Measurements from ENCODE around the gene MTMR12. TPM values are rescaled to one million over a fixed set of nuclear protein-coding genes. Genes with fewer than 3 reads are reported as not detected.

The MTMR12 gene
- total and polyA plus RNA-seq, 10 of the 15 experiments (the other 5 are each of a cell fraction or from before 2014, with no cell fraction given), result 5.0 to 22.9 (median 16.3) TPM

DNA sequence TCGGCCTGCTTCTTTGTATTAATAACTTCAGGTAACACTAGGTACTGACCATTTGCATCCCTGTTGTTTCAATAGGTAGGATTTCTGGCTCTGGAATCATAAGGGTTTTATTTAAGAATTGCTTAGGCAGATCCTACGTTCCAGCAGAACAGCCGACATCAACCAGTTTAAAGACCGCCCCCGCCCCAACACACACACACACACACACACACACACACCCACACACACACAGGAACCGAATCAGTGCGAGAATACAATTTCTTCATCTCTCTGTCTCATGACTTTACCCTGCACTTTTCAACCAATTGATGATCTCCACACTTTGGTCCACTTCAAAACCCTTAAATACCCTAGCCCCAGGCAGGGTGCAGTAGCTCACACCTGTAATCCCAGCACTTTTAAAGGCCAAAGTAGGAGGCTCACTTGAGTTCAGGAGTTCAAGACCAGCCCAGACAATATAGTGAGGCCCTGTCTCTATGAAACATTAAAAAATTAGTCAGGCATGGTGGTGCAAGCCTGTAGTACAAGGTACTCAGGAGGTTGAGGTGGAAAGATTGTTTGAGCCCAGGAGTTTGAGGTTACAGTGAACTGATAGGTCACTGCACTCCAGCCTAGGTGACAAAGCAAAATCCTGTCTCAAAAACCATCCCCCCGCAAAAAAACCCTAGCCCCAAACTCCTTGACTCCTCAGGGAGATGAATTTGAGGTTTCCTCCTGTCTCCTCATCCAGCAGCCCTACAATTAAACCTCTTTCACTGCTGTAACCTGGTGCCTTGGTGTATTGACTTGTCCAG lies 2.7 kb upstream of the MTMR12 start:
- no peak overlapping the region for H3K27ac ChIP-seq (ENCODE audit: control insufficient read depth, insufficient read depth)
- H3K4me1 ChIP-seq (ENCODE audit: control insufficient read depth, insufficient read depth, low read length), result peaks cover 10% of the 10 kb centered on the region
- no peak overlapping the region for H2AFZ ChIP-seq (ENCODE audit: control insufficient read depth, low read depth, low read length)
- no peak for ATAC-seq
- no peak overlapping the region for H3K4me3 ChIP-seq
- ChIA-PET RAD21 (ENCODE audit: unreplicated experiment) (no interaction called here), CTCF (interaction anchor here (0.8 to 1.4 kb wide), 2 partner anchors 83 kb away, joined by 3 read pairs; no protein-coding TSS in a partner anchor), POLR2A (interaction anchor here (1.3 kb wide), 1 partner anchor 9 kb away, joined by 3 read pairs; no protein-coding TSS in a partner anchor), SMC1A (ENCODE audit: uncharacterized antibody, unreplicated experiment) (interaction anchor here (1.0 kb wide), 1 partner anchor 12 kb away, joined by 3 read pairs; no protein-coding TSS in a partner anchor)
- no TSS peak for BruUV-seq (replicated peaks)
- H3K9ac ChIP-seq (ENCODE audit: control insufficient read depth, insufficient read depth, low read length), result no peak overlapping the region
- in situ Hi-C loops (cut with MboI) (no loop called here), intact Hi-C loops (cut with micrococcal nuclease; ENCODE audit: unreplicated experiment) (no loop called here)
- H3K9me3 ChIP-seq (replicated peaks; ENCODE audit: control insufficient read depth, insufficient read depth, low read length), result no peaks in the 10 kb centered on the region
- no peak overlapping the region for H3K4me2 ChIP-seq (ENCODE audit: control insufficient read depth, insufficient read depth)
- WGBS (ENCODE audit: insufficient coverage, insufficient replicate concordance, low lambda C conversion rate, missing lambda C conversion rate), result 95% methylated on average over 8 of the region's 8 CpGs
- FAIRE-seq, result no peak
- H3K36me3 ChIP-seq (ENCODE audit: control insufficient read depth in 2 of 2, insufficient read depth in 2 of 2, low read length in 1 of 2), result no peaks in the 10 kb centered on the region
- no peaks in the 10 kb centered on the region for H4K20me1 ChIP-seq (ENCODE audit: control insufficient read depth, insufficient read depth)
- H3K79me2 ChIP-seq (ENCODE audit: control insufficient read depth, insufficient read depth, low read length), result peaks cover 18% of the 10 kb centered on the region
- no peaks in the 10 kb centered on the region for H3K27me3 ChIP-seq (replicated peaks in 1 of 2; ENCODE audit: control insufficient read depth in 2 of 2, insufficient read depth in 2 of 2, low read length in 1 of 2)
- TF ChIP-seq TCF3 (IDR thresholded peaks at IDR 0.05; ENCODE audit: borderline replicate concordance, insufficient read depth, low read depth, low read length) (no peak), CBX3 (IDR thresholded peaks at IDR 0.05; ENCODE audit: borderline replicate concordance, low read depth) (no peak), RAD51 (IDR thresholded peaks at IDR 0.05) (no peak), ZNF274 (IDR thresholded peaks at IDR 0.05; ENCODE audit: insufficient read depth, insufficient read length) (no peak), WRNIP1 (IDR thresholded peaks at IDR 0.05; ENCODE audit: borderline replicate concordance, low read depth, low read length) (no peak), KLF5 (IDR thresholded peaks at IDR 0.05; ENCODE audit: partially characterized antibody) (no peak), YBX1 (IDR thresholded peaks at IDR 0.05) (no peak), FOXM1 (IDR thresholded peaks at IDR 0.05; ENCODE audit: low read depth, low read length) (no peak)
- TF ChIP-seq, protein P1, sequence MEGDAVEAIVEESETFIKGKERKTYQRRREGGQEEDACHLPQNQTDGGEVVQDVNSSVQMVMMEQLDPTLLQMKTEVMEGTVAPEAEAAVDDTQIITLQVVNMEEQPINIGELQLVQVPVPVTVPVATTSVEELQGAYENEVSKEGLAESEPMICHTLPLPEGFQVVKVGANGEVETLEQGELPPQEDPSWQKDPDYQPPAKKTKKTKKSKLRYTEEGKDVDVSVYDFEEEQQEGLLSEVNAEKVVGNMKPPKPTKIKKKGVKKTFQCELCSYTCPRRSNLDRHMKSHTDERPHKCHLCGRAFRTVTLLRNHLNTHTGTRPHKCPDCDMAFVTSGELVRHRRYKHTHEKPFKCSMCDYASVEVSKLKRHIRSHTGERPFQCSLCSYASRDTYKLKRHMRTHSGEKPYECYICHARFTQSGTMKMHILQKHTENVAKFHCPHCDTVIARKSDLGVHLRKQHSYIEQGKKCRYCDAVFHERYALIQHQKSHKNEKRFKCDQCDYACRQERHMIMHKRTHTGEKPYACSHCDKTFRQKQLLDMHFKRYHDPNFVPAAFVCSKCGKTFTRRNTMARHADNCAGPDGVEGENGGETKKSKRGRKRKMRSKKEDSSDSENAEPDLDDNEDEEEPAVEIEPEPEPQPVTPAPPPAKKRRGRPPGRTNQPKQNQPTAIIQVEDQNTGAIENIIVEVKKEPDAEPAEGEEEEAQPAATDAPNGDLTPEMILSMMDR (IDR thresholded peaks at IDR 0.05 in 2 of 3, conservative IDR thresholded peaks at IDR 0.05 in 1 of 3; ENCODE audit: control insufficient read depth in 2 of 3, extremely low read depth in 1 of 3, insufficient read depth in 1 of 3, low read depth in 3 of 3, low read length in 3 of 3), result no peak
- TF ChIP-seq, protein P2, sequence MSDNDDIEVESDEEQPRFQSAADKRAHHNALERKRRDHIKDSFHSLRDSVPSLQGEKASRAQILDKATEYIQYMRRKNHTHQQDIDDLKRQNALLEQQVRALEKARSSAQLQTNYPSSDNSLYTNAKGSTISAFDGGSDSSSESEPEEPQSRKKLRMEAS (IDR thresholded peaks at IDR 0.05; ENCODE audit: low read depth, low read length), result no peak
- TF ChIP-seq, protein P3, sequence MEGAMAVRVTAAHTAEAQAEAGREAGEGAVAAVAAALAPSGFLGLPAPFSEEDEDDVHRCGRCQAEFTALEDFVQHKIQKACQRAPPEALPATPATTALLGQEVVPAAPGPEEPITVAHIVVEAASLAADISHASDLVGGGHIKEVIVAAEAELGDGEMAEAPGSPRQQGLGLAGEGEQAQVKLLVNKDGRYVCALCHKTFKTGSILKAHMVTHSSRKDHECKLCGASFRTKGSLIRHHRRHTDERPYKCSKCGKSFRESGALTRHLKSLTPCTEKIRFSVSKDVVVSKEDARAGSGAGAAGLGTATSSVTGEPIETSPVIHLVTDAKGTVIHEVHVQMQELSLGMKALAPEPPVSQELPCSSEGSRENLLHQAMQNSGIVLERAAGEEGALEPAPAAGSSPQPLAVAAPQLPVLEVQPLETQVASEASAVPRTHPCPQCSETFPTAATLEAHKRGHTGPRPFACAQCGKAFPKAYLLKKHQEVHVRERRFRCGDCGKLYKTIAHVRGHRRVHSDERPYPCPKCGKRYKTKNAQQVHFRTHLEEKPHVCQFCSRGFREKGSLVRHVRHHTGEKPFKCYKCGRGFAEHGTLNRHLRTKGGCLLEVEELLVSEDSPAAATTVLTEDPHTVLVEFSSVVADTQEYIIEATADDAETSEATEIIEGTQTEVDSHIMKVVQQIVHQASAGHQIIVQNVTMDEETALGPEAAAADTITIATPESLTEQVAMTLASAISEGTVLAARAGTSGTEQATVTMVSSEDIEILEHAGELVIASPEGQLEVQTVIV (IDR thresholded peaks at IDR 0.05; ENCODE audit: borderline replicate concordance, partially characterized antibody), result no peak
- no peak for DNase-seq (ENCODE audit: low read depth, low spot score)
